Mucosa of descending colon (tissue), 3 donors: ENCODE results near the gene MAPKBP1. TPM values are rescaled to one million over a fixed set of nuclear protein-coding genes. Genes with fewer than 3 reads are reported as not detected.

Source experiments
- ATAC-seq: fragments of 200-7000 bp; cut with Tn5 transposase; one replicate; pipeline ENCODE4 v1.9.1; 2020; ENCODE audit warnings: mild to moderate bottlenecking, moderate library complexity
- DNase-seq, 3 donors: peaks; one replicate each; pipeline ENCODE4 v3.0.0-alpha.2; 2020
- H3K36me3 ChIP-seq: fragments of 200-600 bp; one replicate; pipeline ENCODE4 v1.8.0; 2021; ENCODE audit warnings: low read depth, mild to moderate bottlenecking
- H3K4me1 ChIP-seq: fragments of 200-600 bp; one replicate; pipeline ENCODE4 v1.8.0; 2021; ENCODE audit warnings: low read depth, mild to moderate bottlenecking
- H3K4me3 ChIP-seq: fragments of 200-600 bp; one replicate; pipeline ENCODE4 v1.8.0; 2021; ENCODE audit warnings: mild to moderate bottlenecking
- H3K9me3 ChIP-seq: fragments of 200-600 bp; one replicate; pipeline ENCODE4 v1.8.0; 2021; ENCODE audit warnings: mild to moderate bottlenecking
- intact Hi-C, 2 donors: fragments of 100-400 bp; cut with DNase I in 1 of 2; cut with micrococcal nuclease in 1 of 2; formaldehyde crosslinking; loops; one replicate each; pipeline versions ENCODE4 v1.11.0 to v1.11.1; 2022; cut with DNase I, micrococcal nuclease
- total RNA-seq, 3 donors: library from RNA; stranded (reverse); fragmentation: NEBNext Ultra II Directional in 2 of 3; extraction: Animal tissue kit (Norgen Biotek cat#: 25700) in 2 of 3; gene quantifications; one replicate each; pipeline versions ENCODE4 v1.2.1 to v1.2.4, GENCODE V29; 2021 to 2023
- TF ChIP-seq, protein P1 (sequence below): fragments of 200-600 bp; IDR thresholded peaks from one replicate; pipeline ENCODE4 v1.8.0; 2022; ENCODE audit warnings: antibody characterized with exemption, mild to moderate bottlenecking
- donor health status: DM: no; HTN: no; CAD: no; lungs with moderate emphysema.
- donor health status: DM: no; HTN: no; CAD: no.
- donor health status: DM: no; HTN: yes; CAD: no.

Gene MAPKBP1
- total RNA-seq, 3 donors from 2014 or later: 15.2 to 35.5 (median 16.0) TPM

DNA sequence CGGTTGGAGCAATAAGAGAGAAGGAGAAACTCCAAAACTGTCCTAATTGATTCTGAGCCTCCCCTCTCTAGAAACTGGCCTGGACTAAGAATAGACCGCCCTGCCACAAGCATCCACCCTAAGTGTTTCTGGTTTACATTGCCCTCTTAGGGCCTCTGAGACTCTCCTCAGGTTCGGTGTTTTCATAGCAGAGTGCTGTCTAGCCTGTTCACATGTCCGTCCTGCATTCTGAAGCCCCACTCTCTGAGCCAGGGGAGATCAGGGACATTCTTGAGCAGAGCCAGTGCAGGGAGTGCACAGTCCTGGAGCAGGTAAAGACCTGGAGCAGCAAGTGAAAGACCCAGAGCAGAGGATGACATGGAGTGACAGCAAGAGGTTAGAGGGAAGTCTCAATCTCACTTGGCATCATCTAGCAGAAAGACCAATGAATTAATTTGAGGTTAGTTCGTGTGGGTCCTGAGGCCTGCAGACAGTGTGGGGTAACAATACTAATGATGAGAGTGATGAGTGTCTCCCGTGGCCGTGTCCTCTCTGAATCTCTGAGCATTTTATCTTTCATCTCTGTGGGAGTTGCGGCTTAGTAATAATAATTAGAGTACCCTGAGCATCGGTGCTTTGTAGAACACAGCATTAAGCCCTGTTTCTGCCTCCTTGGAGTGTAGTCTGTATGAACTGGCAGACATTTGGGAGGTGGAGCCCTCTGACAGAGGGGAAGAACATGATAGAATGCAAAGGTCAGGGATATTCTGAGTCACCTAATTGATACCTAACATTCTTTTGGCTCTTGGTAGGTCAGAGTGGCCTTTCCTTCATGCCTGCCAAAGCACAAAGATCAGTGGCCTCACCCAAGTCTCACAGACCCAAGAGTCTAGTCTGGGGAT lies 24.6 kb downstream of the MAPKBP1 start:
- no peaks in the 10 kb centered on the region for H3K9me3 ChIP-seq
- H3K4me3 ChIP-seq: no peak overlapping the region
- intact Hi-C loops: no loop called here
- no peaks in the 10 kb centered on the region for H3K36me3 ChIP-seq
- H3K4me1 ChIP-seq: peaks cover 3% of the 10 kb centered on the region
- TF ChIP-seq, protein P1, sequence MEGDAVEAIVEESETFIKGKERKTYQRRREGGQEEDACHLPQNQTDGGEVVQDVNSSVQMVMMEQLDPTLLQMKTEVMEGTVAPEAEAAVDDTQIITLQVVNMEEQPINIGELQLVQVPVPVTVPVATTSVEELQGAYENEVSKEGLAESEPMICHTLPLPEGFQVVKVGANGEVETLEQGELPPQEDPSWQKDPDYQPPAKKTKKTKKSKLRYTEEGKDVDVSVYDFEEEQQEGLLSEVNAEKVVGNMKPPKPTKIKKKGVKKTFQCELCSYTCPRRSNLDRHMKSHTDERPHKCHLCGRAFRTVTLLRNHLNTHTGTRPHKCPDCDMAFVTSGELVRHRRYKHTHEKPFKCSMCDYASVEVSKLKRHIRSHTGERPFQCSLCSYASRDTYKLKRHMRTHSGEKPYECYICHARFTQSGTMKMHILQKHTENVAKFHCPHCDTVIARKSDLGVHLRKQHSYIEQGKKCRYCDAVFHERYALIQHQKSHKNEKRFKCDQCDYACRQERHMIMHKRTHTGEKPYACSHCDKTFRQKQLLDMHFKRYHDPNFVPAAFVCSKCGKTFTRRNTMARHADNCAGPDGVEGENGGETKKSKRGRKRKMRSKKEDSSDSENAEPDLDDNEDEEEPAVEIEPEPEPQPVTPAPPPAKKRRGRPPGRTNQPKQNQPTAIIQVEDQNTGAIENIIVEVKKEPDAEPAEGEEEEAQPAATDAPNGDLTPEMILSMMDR: no peak
- DNase-seq (no peak), ATAC-seq (peak; percentile 72)

DNA sequence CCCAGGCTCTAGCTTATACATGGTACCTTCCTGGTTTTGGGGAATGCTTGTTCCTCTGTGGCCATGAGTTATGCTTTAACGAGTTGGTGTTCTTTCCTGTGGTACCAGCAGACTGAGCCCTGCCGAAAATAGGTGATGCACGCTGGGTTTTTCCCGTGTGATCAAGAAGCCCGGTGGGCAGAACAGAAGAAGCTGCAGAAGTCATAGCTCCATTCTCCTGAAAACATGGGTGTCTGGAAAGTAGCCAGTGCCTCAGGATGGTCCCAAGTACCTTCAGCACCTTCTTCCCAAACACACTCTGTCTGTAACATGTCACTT lies 25.2 kb downstream of the MAPKBP1 start:
- intact Hi-C loops: no loop called here
- Histone ChIP-seq H3K4me1 (peaks cover 3% of the 10 kb centered on the region), H3K4me3 (no peak overlapping the region), H3K9me3 (no peaks in the 10 kb centered on the region), H3K36me3 (no peaks in the 10 kb centered on the region)
- TF ChIP-seq, protein P1: no peak
- ATAC-seq (no peak), DNase-seq (no peak)

DNA sequence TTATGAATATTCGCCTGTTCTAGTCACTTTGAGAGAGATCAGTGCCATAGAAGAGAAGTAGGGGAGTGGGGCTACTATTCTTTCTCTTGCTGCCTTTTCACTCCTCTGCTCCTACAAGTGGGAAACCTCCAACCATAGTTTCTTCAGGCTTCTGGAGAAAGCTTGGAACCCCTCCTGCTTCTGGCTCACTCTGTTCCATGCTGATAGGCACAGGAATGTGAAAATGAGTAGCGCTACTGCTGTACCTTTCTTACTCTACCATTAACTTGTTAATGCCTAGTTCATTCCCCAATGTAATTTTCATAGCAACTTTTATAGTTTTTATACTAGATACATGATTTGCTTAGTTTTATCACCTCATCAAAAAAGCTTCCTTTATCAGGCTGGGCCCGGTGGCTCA lies 26.9 kb downstream of the MAPKBP1 start:
- ATAC-seq (no peak), DNase-seq (no peak)
- intact Hi-C loops: no loop called here
- TF ChIP-seq, protein P1: no peak
- H3K4me1 ChIP-seq: no peaks in the 10 kb centered on the region
- H3K4me3 ChIP-seq: no peak overlapping the region
- no peaks in the 10 kb centered on the region for H3K9me3 ChIP-seq
- H3K36me3 ChIP-seq: no peaks in the 10 kb centered on the region

DNA sequence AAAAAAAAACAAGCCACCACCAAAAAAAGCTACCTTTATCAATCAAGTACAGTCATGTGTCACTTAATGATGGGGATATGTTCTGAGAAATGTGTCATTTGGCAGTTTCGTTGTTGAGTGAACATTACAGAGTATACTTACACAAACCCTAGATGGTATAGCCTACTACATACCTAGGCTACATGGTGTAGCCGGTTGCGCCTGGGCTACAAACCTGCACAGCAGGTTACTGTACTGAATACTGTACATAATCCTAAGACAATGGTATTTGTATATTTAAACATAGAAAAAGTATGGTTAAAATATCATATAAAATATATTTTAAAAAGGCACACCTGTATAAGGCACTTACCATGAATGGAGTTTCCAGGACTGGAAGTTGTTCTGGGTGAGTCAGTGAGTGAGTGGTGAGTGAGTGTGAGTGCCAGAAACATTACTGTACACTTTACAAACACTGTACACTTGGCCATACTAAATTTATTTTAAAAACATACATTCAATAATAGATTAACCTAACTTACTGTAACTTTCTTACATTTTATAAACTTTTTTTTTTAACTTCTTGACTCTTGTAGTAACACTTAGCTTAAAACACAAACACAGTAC lies 27.7 kb downstream of the MAPKBP1 start:
- no peak for ATAC-seq
- Histone ChIP-seq H3K4me3 (no peak overlapping the region), H3K4me1 (no peaks in the 10 kb centered on the region), H3K9me3 (no peaks in the 10 kb centered on the region), H3K36me3 (no peaks in the 10 kb centered on the region)
- no peak for DNase-seq
- intact Hi-C loops: no loop called here
- TF ChIP-seq, protein P1: no peak

DNA sequence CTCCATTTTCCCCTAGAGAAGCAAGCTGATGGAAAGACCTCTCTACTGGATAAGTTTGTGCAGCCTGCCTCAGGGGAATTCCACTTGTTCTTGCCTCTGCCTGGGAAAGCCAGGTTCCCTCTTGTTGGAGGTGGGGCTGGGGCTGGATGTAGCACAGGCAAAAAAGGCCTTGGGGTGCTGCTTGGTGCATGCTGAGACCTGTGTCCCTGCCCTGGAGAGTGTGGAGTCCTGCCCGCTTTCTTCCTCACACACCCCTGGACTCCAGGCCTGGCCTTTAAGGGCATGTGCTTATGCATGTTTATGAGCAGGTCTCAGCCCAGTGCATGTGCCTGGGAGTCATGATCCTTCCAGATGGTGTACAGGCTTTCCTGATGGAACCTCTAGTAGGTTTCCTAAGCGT lies 30.1 kb downstream of the MAPKBP1 start:
- TF ChIP-seq, protein P1: no peak
- ATAC-seq (peak; percentile 16), DNase-seq (no peak)
- intact Hi-C loops: no loop called here
- Histone ChIP-seq H3K4me3 (no peak overlapping the region), H3K9me3 (no peaks in the 10 kb centered on the region), H3K4me1 (no peaks in the 10 kb centered on the region), H3K36me3 (no peaks in the 10 kb centered on the region)
